ENCODE results near the gene STK24.

The STK24 gene

DNA sequence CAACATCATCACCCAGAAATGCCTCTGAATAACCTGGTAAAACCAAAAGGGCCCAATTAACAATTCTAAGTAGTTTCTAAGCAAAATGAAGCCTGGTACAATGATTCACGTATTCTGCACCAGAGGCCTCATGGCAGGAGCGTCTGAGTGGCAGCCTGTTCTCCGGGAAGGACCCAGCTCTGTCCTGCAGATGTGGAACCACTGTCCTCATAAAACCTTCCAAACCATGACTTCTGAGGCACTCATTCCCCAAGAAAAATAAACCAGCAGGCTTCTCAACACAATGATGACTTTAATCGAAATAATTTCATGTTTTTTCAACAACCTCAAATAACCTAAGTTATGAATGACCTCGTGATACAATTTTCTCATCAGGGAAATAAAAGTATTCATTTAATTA lies 89.9 kb downstream of the STK24 start:
- H3K36me3 ChIP-seq, result no peaks in the 10 kb centered on the region
- no peak for DNase-seq
- H3K9me3 ChIP-seq (ENCODE audit: severe bottlenecking), result no peaks in the 10 kb centered on the region
- H3K4me3 ChIP-seq (ENCODE audit: low read depth, low read length), result no peak overlapping the region
- no peaks in the 10 kb centered on the region for H3K27me3 ChIP-seq (ENCODE audit: insufficient read depth, low read depth, severe bottlenecking)
- no peak for TF ChIP-seq CTCF (IDR thresholded peaks at IDR 0.05; ENCODE audit: low read depth, low read length)
- no peak overlapping the region for H3K27ac ChIP-seq

GRCh38 chr13:98486412-98486811 lies 90.5 kb downstream of the STK24 start:
- Histone ChIP-seq H3K9me3 (ENCODE audit: severe bottlenecking) (no peaks in the 10 kb centered on the region), H3K27me3 (ENCODE audit: insufficient read depth, low read depth, severe bottlenecking) (no peaks in the 10 kb centered on the region), H3K4me3 (ENCODE audit: low read depth, low read length) (no peak overlapping the region), H3K36me3 (peaks cover 4% of the 10 kb centered on the region; the same call in 1 of the 2 replicates), H3K27ac (no peak overlapping the region)
- DNase-seq, result peak; percentile 13
- peak; percentile 23; the same call in 1 of the 2 replicates for TF ChIP-seq CTCF (IDR thresholded peaks at IDR 0.05; ENCODE audit: low read depth, low read length)

DNA sequence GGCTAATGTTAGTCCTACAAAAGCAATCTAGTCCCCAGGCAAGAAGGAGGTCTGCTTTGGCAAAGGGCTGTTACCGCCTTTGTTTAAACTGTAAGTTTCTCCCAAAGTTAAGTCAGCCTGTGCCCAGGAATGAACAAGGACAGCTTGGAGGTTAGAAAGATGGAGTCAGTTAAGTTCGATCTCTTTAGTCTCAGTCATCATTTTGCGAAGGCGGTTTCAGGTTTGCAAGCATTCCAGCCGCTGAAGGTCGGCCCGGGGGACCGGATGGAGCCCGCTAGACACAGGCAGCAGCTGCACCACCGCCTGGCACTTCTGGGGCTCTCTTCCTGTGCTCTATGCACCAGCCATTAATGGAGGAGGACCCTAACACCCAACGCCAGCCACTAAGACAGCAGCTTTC lies 91.3 kb downstream of the STK24 start:
- peak overlapping the region; percentile 67 for H3K27ac ChIP-seq
- H3K9me3 ChIP-seq (ENCODE audit: severe bottlenecking), result no peaks in the 10 kb centered on the region
- peaks cover 5% of the 10 kb centered on the region; the same call in 1 of the 2 replicates for H3K36me3 ChIP-seq
- no peak for DNase-seq
- H3K27me3 ChIP-seq (ENCODE audit: insufficient read depth, low read depth, severe bottlenecking), result no peaks in the 10 kb centered on the region
- no peak for TF ChIP-seq CTCF (IDR thresholded peaks at IDR 0.05; ENCODE audit: low read depth, low read length)
- no peak overlapping the region for H3K4me3 ChIP-seq (ENCODE audit: low read depth, low read length)

GRCh38 chr13:98484289-98485219 lies 92.4 kb downstream of the STK24 start:
- Histone ChIP-seq H3K27ac (peak overlapping the region; percentile 67), H3K9me3 (ENCODE audit: severe bottlenecking) (no peaks in the 10 kb centered on the region), H3K36me3 (peaks cover 5% of the 10 kb centered on the region; the same call in 1 of the 2 replicates), H3K4me3 (ENCODE audit: low read depth, low read length) (peak overlapping the region; percentile 26), H3K27me3 (ENCODE audit: insufficient read depth, low read depth, severe bottlenecking) (no peaks in the 10 kb centered on the region)
- TF ChIP-seq CTCF (IDR thresholded peaks at IDR 0.05; ENCODE audit: low read depth, low read length), result no peak
- peak; percentile 87 for DNase-seq

- no peak for TF ChIP-seq CTCF (IDR thresholded peaks at IDR 0.05; ENCODE audit: low read depth, low read length)
- H3K9me3 ChIP-seq (ENCODE audit: severe bottlenecking), result no peaks in the 10 kb centered on the region
- H3K27ac ChIP-seq, result peak overlapping the region; percentile 67
- peak overlapping the region; percentile 26; the same call in 1 of the 2 replicates for H3K4me3 ChIP-seq (ENCODE audit: low read depth, low read length)
- H3K27me3 ChIP-seq (ENCODE audit: insufficient read depth, low read depth, severe bottlenecking), result no peaks in the 10 kb centered on the region
- DNase-seq, result no peak
- peaks cover 5% of the 10 kb centered on the region; the same call in 1 of the 2 replicates for H3K36me3 ChIP-seq
Observed at GRCh38 chr13:98483601-98484288, 93.2 kb downstream of the STK24 start.
